ENCODE results near the gene ARHGAP42. TPM values are rescaled to one million over a fixed set of nuclear protein-coding genes. Genes with fewer than 3 reads are reported as not detected.

ARHGAP42 gene
- total RNA-seq, 1 experiment from 2014 or later = 11.4 TPM

DNA sequence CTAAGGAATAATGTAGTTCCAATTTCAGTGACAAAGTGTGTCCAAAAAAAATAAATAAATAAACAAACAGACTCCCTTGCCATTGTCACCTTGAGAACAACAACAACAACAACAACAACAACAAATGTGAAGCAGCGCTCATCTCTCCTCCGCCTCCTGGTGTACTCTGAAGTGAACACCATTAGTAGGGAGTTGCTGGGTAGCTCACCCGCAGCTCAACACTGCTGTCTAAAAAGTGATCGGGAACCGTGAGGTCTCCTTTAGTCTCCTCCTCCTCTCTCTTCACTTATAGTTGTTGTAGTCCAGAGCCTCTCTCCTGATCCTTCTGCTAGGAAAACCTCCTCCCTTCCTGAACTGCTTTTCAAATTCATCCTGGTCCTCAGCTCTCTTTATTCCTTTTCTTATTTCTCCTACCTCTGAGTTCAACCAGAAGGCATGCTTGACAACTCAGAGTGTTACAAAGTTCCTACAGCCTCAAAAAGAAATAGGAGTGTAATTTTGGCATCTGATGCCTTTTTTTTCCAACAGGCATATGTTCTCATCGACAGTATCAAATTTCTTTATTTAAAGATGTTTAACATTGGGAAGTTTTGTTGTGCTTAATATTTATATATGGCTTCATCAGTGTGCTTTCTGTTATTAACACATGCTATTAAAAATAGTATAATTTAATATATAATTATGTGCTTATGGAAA is 227.5 kb downstream of the ARHGAP42 start:
- no peak for DNase-seq (ENCODE audit: low read depth)

- peak; percentile 30 for DNase-seq (ENCODE audit: low read depth)
Observed at GRCh38 chr11:100918551-100919500, 231.7 kb downstream of the ARHGAP42 start.

DNA sequence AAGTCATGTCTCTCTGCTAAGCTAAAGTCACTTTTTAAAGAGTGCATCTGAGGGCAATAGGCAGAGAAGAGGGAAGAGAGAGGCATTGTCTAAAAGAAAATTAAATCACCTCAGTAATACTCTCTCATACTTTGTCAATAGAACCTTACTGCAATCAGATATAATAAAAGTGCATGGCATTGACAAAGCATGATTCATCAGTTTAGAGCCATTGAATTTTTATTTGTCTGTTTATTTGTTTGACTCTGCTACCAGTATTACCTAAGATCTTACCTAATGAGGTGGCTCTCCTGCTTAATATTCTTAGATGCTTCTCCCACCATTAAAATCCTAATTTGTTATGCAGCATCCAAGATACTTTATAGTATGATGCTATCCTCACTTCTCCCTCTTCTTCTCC is 233.5 kb downstream of the ARHGAP42 start:
- no peak for DNase-seq (ENCODE audit: low read depth)

DNA sequence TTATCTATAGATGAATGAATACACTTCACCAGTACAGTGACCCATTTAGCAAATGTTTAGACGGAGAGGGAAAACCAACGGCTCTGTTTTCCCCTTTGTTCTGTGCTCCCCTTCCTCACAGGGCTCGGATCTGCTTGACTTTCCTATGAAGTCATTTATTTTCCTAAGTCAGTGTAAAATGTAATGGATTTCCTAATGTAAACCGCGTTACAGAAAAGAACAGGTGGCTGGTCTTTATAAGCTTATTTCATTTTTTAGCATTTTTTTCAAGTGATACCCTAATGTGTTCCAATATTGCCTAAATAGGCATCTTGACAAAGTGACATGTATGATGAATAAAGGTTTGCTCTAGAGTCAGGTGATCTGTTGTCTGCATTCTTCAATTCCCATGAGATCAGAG is 235.0 kb downstream of the ARHGAP42 start:
- no peak for DNase-seq (ENCODE audit: low read depth)

DNA sequence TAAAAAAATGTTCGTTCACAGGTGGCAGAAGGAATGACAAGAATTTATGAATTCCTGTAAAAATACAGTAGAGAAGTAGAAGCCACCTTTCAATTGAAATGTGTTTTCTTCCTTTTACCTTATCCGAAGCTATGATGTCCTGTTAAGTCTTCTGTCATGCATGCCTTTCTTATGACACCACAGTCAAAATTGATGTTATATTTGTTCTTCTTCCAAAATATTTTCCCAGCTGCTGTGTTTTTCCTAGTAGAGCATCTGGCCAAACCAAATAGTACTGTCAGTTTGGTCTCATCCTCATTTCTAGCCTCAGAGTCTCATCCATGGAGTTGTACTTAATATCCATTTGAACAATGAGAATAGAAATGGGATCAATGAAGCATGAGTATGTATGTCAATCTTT is 236.5 kb downstream of the ARHGAP42 start:
- DNase-seq (ENCODE audit: low read depth) = peak; percentile 50

GRCh38 chr11:100925935-100926334 is 238.8 kb downstream of the ARHGAP42 start:
- peak; percentile 88 for DNase-seq (ENCODE audit: low read depth)

- DNase-seq (ENCODE audit: low read depth) = peak; percentile 24
Observed at GRCh38 chr11:100927579-100927978, 240.5 kb downstream of the ARHGAP42 start.

- DNase-seq (ENCODE audit: low read depth) = no peak
Observed at GRCh38 chr11:100928426-100928825, 241.3 kb downstream of the ARHGAP42 start.

DNA sequence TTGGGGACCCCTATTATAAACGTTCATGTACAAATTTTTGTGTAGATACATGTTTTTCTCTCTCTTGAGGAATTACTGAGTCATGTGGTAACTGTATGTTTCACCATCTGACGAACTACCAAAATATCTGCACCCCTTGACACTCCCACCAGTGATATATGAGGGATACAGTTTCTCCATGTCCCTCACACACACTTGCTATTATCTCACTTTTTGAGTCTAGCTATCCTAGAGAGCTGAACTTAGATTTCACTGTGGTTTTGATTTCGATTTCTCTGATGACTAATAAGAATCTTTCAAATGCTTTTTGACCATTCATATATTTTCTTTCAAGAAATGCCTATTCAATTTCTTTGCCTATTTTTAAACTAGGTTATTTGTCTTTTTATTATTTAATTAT is 242.3 kb downstream of the ARHGAP42 start:
- DNase-seq (ENCODE audit: low read depth) = peak; percentile 68

- peak; percentile 74 for DNase-seq (ENCODE audit: low read depth)
Observed at GRCh38 chr11:100930185-100930778, 243.2 kb downstream of the ARHGAP42 start.

- peak; percentile 40 for DNase-seq (ENCODE audit: low read depth)
Observed at GRCh38 chr11:100932474-100933100, 245.5 kb downstream of the ARHGAP42 start.

DNA sequence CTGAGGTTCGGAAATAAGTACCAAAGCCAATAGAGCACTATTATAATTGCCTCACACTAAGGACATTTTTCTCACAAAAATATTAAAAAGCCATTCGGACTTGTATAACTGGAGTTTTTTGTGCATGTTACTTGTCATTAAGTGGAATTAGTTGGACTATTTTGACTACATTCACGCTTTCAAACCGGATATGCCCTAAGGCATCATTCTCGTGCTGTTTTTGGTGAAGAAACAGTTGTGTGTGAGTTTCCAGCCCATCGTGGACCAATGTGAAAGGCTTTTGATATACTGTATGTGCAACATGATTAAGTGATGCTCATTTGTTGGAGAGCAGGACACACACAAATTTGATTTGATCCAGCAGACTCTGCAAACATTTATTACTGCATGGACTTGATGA is 249.7 kb downstream of the ARHGAP42 start:
- no peak for DNase-seq (ENCODE audit: low read depth)

GRCh38 chr11:100939571-100939970 is 252.5 kb downstream of the ARHGAP42 start:
- no peak for DNase-seq (ENCODE audit: low read depth)

GRCh38 chr11:100940111-100940510 is 253.0 kb downstream of the ARHGAP42 start:
- no peak for DNase-seq (ENCODE audit: low read depth)

DNA sequence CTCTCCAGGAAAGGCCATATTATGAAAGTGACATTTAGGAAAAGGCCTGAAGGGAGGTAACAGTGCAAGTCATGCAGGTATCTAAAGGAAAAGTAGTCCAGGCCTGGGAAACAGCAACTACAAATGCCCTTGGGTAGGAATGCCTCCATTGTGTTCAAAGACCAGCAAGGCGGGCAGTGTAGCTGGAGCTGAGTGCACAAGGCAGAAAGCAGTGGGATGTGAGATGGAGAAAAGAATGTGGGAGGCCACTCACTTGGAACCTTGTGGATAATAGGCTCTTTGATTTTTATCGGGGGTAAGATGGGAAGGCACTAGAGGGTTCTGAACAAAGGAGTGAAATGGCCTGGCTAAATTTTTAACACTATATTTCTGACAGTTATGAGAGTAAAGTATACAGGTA is 253.9 kb downstream of the ARHGAP42 start:
- no peak for DNase-seq (ENCODE audit: low read depth)

DNA sequence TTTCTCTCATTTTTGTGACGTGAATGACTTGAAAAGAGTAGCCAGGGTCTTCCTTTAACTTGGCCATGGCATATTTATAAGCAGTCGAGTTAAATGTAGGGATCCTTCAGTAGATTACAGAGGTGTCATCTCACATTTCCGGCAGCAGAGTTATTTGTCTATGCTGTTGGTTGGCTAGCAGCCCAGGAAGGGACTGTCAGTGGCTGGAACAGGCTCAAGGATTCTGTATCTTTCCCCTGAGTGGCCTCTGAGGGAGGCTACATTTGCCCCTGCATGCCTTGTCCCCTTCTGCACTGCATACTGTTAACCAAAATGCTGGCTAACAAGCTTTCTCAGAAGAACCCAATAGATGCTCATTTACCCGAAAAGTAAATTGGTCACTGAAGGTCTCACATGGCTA is 254.9 kb downstream of the ARHGAP42 start:
- DNase-seq (ENCODE audit: low read depth) = peak; percentile 39

DNA sequence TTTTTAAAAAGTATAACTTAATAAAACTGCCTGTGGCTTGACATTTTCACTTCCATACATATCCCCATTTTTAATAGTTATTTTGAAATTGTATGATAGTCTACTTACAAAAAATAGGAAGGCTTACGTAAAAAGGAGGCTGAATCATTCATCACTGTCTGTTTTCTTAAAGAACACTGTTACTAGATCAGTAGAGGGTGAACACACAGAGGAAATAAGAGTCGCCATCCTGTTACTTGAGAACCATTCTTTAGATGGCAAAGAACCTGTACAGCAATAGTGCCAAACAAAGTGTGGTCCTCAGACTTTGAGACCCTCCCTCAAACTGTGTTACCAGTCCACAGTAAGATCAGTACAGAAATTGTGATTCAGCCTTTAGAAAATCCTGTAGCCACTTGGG is 261.8 kb downstream of the ARHGAP42 start:
- DNase-seq (ENCODE audit: low read depth) = no peak

DNA sequence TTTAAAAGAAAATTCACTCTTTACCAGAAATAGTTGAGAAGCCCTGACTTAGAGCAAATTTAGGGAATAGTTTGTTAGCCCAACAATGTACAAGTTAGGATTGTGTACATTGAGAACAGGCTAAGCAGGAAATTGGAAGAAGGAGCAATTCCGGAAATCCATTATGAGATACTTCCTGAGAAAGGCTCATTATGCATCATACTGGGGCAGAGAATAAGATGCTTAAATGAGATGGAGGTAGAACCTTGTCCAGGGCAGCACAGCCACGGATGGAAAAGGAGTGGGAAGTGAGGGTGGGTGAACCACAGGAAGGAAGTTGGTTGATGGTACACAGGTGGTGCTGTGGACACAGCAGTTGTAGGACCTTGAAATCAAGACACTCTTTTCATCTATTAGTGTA is 262.4 kb downstream of the ARHGAP42 start:
- no peak for DNase-seq (ENCODE audit: low read depth)

DNA sequence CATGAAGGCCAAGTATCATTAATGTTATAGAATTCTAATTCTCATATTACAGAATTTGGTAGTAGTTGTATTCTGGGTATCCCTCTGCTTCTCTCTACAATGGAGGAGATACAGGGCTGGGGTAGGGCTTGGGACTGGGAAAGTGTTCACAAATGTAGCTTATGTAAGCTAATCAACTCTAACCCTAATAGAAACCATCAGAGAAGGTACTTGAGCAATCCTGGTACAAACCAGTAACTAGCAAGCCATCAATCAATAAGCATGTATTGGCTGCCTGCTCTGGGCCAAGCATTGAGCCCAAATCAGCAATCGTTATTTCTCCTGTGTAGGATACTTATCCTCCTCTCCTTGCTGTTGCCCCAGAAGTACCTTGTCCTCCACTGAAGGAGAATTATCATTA is 268.2 kb downstream of the ARHGAP42 start:
- DNase-seq (ENCODE audit: low read depth) = no peak

DNA sequence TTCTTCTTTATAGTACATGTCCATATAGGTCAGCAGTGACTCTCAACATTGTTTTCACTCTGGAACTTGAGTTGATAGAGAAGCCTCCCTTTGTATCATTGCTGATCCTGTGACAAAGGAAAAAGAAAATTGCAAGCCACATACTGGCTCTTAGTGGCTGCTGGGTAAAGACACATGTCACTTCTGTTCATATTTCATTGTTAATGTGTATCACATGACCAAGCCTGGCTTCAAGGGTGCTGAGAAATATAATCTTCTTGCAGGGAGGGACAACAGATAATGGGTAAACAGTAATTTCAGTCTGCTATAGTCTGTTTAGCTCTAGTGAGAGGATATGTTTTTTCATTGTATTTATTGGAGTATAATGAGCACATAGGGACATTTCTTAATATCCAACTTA is 269.3 kb downstream of the ARHGAP42 start:
- DNase-seq (ENCODE audit: low read depth) = no peak

DNA sequence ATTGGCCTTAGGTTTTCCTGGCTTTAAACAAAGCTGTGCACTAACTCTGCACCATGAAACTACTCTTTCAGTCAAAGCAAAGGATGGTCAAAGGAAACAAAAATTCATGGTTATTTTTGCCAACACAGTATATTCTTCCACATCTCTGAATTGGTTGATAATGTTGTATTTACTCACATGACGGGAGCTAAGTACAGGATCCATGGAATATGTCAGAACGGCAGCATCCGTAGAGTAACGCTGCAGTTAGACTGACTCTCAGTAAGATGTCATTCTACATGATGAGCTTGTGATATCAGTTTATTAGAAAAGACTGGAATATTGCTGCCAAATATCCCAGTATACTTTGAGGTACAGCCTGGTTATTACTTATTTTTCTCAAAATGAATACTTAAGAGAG is 270.4 kb downstream of the ARHGAP42 start:
- no peak for DNase-seq (ENCODE audit: low read depth)

- DNase-seq (ENCODE audit: low read depth) = peak; percentile 11
Observed at GRCh38 chr11:100961633-100962032, 274.5 kb downstream of the ARHGAP42 start.

Measured in RPMI7951 (cell line).